ENCODE results near the gene CDH10. TPM values are rescaled to one million over a fixed set of nuclear protein-coding genes. Genes with fewer than 3 reads are reported as not detected.

The CDH10 gene
- total RNA-seq, 1 donor from 2014 or later, result 0.14 TPM

- DNase-seq (ENCODE audit: low spot score), result no peak
Measured at GRCh38 chr5:24487368-24488229, 157.2 kb downstream of the CDH10 start.

- DNase-seq (ENCODE audit: low spot score), result no peak
Measured at GRCh38 chr5:24480952-24481351, 163.8 kb downstream of the CDH10 start.

GRCh38 chr5:24477958-24478357 is 166.8 kb downstream of the CDH10 start:
- DNase-seq (ENCODE audit: low spot score), result no peak

DNA sequence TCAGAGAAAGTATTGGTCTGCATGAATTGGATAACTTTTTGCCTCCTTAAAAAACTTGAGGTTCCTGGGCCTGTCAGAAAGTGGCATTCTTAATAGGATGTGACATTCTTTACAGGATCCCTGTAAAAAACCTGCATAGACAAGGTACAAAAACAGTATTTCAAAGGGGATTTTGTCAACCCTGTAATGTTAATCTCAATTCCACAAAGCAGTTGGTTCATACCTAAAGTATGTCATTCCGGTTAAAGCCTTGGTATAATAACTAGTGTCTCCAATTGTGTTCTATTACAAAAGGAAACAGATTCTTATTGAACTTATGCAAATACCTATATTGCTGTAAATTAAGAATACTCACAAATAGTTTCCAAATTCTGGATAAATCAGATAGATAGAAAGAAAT is 169.7 kb downstream of the CDH10 start:
- DNase-seq (ENCODE audit: low spot score), result no peak

DNA sequence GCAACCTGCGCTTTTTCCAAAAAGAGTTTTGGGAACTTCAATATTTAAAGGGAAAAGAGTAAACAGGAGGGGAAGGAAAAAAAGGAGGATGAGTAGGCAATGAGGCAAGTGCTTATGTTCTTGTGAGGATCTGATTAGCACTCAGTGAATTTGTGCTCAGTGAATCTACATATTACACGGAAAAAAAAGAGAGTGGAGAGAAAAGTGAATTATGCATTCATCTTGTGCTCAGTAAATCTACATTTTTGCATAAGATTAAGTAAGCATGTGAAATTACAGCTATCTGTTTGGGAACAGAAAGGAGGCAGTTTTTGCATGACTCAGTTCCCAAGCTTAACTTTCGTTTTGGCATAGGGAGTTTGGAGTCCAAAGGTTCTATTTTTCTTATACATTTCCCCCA is 170.1 kb downstream of the CDH10 start:
- no peak for DNase-seq (ENCODE audit: low spot score)

GRCh38 chr5:24472518-24472917 is 172.3 kb downstream of the CDH10 start:
- no peak for DNase-seq (ENCODE audit: low spot score)

DNA sequence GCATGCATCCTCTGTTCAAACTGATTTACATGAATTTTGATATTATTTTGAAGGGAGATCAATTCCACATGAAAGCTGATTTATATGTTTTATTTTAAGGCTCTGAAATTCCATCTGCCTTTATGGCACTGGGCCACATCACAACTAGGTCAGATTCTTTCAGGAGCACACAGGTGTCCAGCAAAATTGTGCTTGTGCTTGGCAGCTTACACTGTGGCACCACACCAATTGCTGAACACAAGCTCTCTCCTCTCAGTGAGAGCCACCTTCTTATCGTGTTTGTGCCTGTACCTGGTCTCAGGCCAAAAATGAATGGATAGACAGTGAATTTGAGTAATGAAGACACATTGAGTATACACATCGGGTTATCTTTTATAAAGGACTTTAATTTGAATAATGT is 200.4 kb downstream of the CDH10 start:
- DNase-seq (ENCODE audit: low spot score), result no peak

DNA sequence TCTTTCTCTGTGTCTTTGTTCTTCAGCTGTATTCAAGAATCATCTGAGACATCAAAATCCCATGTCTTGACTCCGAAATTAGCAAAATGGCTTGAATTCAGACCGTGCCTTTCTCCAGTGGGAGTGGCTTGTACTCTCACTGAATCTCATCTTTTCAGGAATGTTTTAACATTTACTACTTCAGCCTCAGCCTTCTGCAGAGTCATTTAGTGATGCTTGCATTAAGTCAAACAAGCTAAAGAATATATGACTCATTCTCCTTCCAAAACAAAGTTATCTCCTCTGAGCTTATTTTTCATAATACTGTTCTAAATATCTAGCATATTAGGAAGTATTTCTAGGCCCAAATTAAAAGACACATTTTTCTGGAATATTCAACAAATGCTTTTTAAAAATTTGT is 205.3 kb downstream of the CDH10 start:
- no peak for DNase-seq (ENCODE audit: low spot score)

All from mucosa of gallbladder (tissue), 1 donor.